ENCODE results near the gene CDC42BPB. TPM values are rescaled to one million over a fixed set of nuclear protein-coding genes. Genes with fewer than 3 reads are reported as not detected.
A peak's percentile ranks its signal among the peaks of the same experiment; 100 is the strongest.

The CDC42BPB gene
- total and polyA plus RNA-seq, 5 donors from 2014 or later: 0.08 to 19.2 (median 0.41) TPM

- DNase-seq (no peak), ATAC-seq (ENCODE audit: low read depth in 2 of 2) (no peak)
- peaks cover 65% of the 10 kb centered on the region for H3K36me3 ChIP-seq (ENCODE audit: control insufficient read depth, insufficient read depth, low read length)
- no peak overlapping the region for H3K4me3 Mint-ChIP-seq
- no peak overlapping the region for H3K27ac ChIP-seq (ENCODE audit: insufficient read depth, low read length, poor library complexity, severe bottlenecking)
- no peaks in the 10 kb centered on the region for H3K9me3 ChIP-seq (ENCODE audit: control insufficient read depth in 2 of 2, low read length in 2 of 2)
- H3K27me3 ChIP-seq (ENCODE audit: control insufficient read depth, insufficient read depth, low read length): no peaks in the 10 kb centered on the region
- no peak overlapping the region for H3K4me3 ChIP-seq (ENCODE audit: low read depth, low read length)
- no peaks in the 10 kb centered on the region for H3K4me1 ChIP-seq (ENCODE audit: control insufficient read depth, insufficient read depth, low read length, poor library complexity, severe bottlenecking)
- no peaks in the 10 kb centered on the region for H3K27me3 Mint-ChIP-seq
- H3K4me1 Mint-ChIP-seq: peaks cover 0 to 10% (median 6%) of the 10 kb centered on the region in 4 donors
- peak overlapping the region; percentile 16 to 58 (median 33) for H3K27ac Mint-ChIP-seq
- peaks cover 32% of the 10 kb centered on the region for H3K36me3 Mint-ChIP-seq
- H3K9me3 Mint-ChIP-seq: no peaks in the 10 kb centered on the region
Measured at GRCh38 chr14:102883089-102883541, 174.2 kb downstream of the CDC42BPB start.

Other genes with a start within 250 kb of the CDC42BPB start
- gene AMN, start 134.9 kb downstream of the CDC42BPB start, total RNA-seq: 0.86 TPM
- 1 to 10 TPM in 1 of 4 donors, under 1 TPM in 2, not detected in 1; 0.24 to 2.2 (median 0.46) TPM for gene AMN, start 134.9 kb downstream of the CDC42BPB start, polyA plus RNA-seq
- not detected for gene LBHD2, start 26.7 kb upstream of the CDC42BPB start, total RNA-seq
- gene LBHD2, start 26.7 kb upstream of the CDC42BPB start, polyA plus RNA-seq: not detected
- gene EXOC3L4, start 37.2 kb upstream of the CDC42BPB start, total RNA-seq: not detected
- not detected for gene EXOC3L4, start 37.2 kb upstream of the CDC42BPB start, polyA plus RNA-seq
- gene TNFAIP2, start 65.9 kb upstream of the CDC42BPB start, total RNA-seq: 0.64 TPM
- not detected for gene TNFAIP2, start 65.9 kb upstream of the CDC42BPB start, polyA plus RNA-seq

Measured in CD4-positive, CD25-positive, alpha-beta regulatory T cell (primary cell).